Epithelial cell of proximal tubule (primary cell): ENCODE data around the gene ST6GAL2. TPM values are rescaled to one million over a fixed set of nuclear protein-coding genes. Genes with fewer than 3 reads are reported as not detected.

Experiments used
- DNase-seq: peaks from one replicate; pipeline ENCODE4 v3.0.0-alpha.2; 2011; ENCODE audit warnings: low read depth
- H3K4me3 ChIP-seq: 2 replicates; pipeline ENCODE4 v1.5.1; 2011; ENCODE audit warnings: low read depth, mild to moderate bottlenecking, low read length
- total RNA-seq: library from RNA; depleted of rRNA; stranded (reverse); fragments of >200 nt; gene quantifications from 2 replicates; pipeline ENCODE4 v1.2.3, GENCODE V29; 2015
- TF ChIP-seq, protein P1 (sequence below): conservative IDR thresholded peaks from 2 replicates; pipeline ENCODE4 v1.5.1; 2012; ENCODE audit warnings: low read depth, mild to moderate bottlenecking, low read length

ST6GAL2 gene
- total RNA-seq, 1 donor from 2014 or later, result 0.23 TPM

DNA sequence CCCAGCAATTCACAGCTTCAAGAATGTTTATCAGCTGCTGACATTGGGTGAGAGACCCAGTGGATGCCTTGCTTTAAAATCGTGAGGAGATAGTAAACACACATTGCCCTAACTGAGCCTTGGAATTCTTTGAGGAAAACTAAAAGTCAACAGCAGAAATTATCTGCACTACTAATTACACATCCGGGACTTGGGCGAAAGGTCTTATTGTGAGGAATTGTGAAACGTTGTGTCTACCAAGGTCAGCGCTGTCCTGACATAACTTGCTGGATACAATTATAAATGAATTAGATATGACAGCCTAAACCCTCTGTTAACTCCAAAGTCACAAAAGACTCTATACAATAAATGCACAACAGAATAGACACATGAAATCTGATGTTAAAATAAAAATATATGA, 121.4 kb downstream of the ST6GAL2 start:
- TF ChIP-seq, protein P1, sequence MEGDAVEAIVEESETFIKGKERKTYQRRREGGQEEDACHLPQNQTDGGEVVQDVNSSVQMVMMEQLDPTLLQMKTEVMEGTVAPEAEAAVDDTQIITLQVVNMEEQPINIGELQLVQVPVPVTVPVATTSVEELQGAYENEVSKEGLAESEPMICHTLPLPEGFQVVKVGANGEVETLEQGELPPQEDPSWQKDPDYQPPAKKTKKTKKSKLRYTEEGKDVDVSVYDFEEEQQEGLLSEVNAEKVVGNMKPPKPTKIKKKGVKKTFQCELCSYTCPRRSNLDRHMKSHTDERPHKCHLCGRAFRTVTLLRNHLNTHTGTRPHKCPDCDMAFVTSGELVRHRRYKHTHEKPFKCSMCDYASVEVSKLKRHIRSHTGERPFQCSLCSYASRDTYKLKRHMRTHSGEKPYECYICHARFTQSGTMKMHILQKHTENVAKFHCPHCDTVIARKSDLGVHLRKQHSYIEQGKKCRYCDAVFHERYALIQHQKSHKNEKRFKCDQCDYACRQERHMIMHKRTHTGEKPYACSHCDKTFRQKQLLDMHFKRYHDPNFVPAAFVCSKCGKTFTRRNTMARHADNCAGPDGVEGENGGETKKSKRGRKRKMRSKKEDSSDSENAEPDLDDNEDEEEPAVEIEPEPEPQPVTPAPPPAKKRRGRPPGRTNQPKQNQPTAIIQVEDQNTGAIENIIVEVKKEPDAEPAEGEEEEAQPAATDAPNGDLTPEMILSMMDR, result no peak
- no peak for DNase-seq
- no peak overlapping the region for H3K4me3 ChIP-seq

DNA sequence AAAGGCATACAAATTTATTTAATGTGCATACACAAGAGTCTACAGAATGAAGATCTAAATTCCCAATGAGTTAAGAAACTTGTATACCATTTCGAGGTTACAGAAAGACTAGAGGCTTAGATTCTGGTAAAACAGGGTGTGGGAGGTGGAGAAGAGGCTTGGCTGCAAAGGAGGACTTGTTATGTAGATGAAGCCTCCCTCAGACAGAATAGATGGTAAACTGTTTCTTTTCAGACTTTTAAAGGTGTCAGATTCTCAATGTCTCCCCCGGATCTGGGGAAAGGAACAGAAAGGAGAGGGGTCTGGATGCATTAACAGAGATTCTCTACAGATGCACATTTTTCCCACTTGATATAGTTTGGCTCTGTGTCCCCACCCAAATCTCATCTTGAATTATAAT, 126.0 kb downstream of the ST6GAL2 start:
- no peak overlapping the region for H3K4me3 ChIP-seq
- DNase-seq, result no peak
- TF ChIP-seq, protein P1, result no peak

DNA sequence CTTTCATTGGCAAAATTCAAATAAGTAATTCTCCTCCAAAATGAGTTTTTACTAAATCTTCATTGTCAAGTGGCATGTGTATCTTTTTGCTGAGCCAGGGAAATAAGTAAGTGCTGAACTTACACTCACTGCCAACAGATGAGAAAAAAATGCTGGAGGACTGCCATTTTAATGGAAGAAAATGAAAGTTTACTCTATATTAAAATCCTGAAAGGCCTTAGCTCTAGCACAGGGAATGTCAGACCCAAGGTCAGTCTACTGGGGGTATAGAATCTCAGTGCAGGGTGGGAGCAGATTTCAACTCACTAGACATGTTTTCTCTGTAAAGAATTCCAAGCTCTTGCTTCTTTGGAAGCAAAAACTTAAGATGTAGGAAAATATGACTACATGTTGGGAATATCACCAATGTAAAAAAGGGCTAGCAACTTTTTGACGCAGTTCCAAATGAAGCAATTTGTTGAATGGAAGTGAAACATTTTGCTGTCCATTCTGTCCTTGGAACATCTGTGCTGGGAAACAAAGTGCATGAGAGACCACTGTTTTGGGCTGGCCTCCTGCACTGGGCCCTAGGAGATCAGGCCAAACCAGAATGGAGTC, 127.0 kb downstream of the ST6GAL2 start:
- DNase-seq, result no peak
- TF ChIP-seq, protein P1, result no peak
- no peak overlapping the region for H3K4me3 ChIP-seq
